ENCODE measurements around the gene SPINK2.

SPINK2 gene

DNA sequence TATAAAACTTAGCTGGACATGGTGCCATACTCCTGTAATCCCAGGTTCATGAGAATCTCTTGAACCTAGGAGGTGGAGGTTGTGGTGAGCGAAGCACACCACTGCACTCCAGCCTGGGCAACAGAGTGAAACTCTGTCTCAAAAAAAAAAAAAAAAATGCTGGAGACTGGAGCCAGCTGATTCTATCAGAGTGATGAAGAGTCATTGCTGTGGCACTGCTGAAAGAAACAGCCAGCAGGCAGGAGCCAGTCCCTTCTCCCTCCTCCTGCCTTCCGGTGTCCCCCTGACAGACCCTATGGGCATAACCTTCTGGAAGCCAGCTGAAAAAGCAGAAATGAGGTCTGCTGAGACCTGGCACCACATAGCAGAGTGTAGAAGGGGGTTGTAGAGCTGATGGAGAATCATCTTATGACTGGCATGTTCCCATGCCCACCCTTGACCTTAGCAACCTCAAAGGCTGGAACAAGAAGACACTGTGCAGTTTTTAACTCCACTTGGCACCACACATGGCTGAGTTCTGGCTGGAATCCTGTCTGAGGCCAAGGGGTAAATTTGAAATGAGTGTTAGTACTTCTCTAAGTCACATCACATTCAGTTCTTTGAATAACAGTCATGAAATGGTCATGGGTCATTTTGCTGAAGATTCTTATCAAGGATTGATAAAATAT lies 2.6 kb upstream of the SPINK2 start:
- Mint-ChIP-seq H3K9me3 (no peaks in the 10 kb centered on the region), H3K4me3 (no peak overlapping the region), H3K27ac (no peak overlapping the region), H3K4me1 (peaks cover 33% of the 10 kb centered on the region), H3K36me3 (ENCODE audit: low read depth) (no peaks in the 10 kb centered on the region), H3K27me3 (peaks cover 12% of the 10 kb centered on the region)
- ATAC-seq (no peak), DNase-seq (no peak)

DNA sequence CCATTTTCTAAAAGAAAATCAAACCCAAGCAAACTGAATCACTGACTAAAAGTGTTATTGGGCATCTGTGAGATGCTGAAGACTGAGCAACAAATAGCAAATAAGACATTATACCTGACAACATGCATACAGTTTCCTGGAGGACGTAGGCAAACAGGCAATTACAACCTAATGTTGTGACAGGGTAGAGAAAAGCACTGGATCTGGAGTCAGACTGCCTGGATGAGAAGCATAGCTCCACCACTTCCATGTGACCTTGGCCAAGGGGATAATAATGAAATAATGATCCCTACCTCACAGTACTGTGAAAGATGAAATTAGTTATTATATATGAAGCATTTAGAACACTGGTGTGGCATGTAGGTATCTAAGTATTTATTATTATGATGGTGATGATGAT lies 2.7 kb downstream of the SPINK2 start:
- no peak overlapping the region for H3K4me3 Mint-ChIP-seq
- ATAC-seq (no peak), DNase-seq (no peak)
- no peaks in the 10 kb centered on the region for H3K9me3 Mint-ChIP-seq
- H3K36me3 Mint-ChIP-seq (ENCODE audit: low read depth) = no peaks in the 10 kb centered on the region
- H3K4me1 Mint-ChIP-seq = peaks cover 44% of the 10 kb centered on the region
- H3K27me3 Mint-ChIP-seq = peaks cover 12% of the 10 kb centered on the region
- H3K27ac Mint-ChIP-seq = peak overlapping the region; percentile 33

DNA sequence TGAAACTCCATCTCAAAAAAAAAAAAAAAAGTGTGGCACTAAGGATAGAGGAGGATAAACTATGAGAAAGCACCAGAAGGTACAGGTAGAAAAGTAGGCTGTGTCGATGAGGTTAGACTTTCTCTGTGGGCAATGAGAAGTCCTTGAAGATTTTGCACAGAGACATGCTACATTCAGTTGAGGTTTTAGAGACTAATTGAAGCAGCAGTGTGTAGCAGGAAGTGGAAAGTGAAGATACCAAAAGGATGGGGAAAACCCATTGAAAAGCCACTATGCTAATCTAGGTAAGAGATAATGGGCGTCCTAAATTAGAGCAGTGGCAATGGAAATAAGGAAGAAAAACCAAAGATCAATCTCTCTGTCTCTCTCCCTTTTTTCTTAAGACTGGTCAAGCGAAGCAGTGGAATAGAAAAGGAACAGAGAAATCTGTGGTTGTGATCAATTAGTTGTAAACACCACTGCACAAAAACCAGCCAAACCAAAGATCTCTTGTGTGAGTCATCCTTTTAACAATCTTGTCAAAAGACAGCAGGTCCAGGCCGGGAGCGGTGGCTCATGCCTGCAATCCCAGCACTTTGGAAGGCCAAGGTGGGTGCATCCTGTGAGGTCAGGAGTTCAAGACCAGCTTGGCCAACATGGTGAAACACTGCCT lies 3.5 kb downstream of the SPINK2 start:
- DNase-seq = peak; percentile 54
- Mint-ChIP-seq H3K36me3 (ENCODE audit: low read depth) (no peaks in the 10 kb centered on the region), H3K27ac (peak overlapping the region; percentile 72), H3K4me3 (peak overlapping the region; percentile 12), H3K27me3 (peaks cover 12% of the 10 kb centered on the region), H3K9me3 (no peaks in the 10 kb centered on the region), H3K4me1 (peaks cover 44% of the 10 kb centered on the region)
- peak; percentile 92 for ATAC-seq

DNA sequence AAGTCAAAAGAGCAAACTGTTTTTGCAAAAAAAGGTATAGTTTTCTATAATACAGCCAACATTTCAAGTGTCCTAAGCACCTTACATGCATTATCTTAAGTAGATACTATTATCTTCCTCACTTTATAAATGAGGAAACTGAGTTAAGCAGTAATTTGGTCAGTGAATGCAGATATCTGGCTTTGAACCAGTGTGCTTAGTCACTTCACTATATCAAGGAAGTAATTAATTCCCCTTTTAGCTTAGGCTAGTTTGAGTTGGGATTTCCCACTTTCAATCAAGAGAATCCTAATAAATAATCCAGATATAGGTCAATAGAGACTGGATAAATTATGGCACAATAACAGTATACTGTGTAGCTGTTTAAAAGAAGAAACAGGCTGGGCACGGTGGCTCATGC lies 14.8 kb downstream of the SPINK2 start:
- no peak overlapping the region for H3K4me3 Mint-ChIP-seq
- DNase-seq (no peak), ATAC-seq (no peak)
- no peaks in the 10 kb centered on the region for H3K9me3 Mint-ChIP-seq
- H3K27me3 Mint-ChIP-seq = no peaks in the 10 kb centered on the region
- H3K4me1 Mint-ChIP-seq = peaks cover 29% of the 10 kb centered on the region
- H3K36me3 Mint-ChIP-seq (ENCODE audit: low read depth) = no peaks in the 10 kb centered on the region
- H3K27ac Mint-ChIP-seq = no peak overlapping the region

DNA sequence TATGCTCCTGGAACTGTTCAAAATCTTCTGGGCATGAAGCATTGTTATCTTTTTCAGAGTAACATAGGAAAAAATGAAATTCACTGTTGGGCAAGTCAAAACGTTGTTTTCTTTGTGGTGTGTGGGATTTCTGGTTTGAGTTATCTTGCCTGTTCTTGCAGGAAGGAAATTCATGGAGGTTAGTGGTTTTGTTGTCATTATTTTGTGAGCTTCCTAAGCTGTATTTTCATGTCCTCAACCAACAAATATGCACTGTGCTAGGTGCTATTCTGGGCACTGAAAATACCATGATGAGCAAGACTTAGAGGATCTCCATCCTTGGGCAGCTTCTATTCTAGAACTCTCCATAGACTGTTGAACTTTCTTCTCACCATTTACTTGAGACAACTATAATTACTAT lies 16.9 kb downstream of the SPINK2 start:
- ATAC-seq (peak; percentile 41), DNase-seq (no peak)
- no peaks in the 10 kb centered on the region for H3K27me3 Mint-ChIP-seq
- no peaks in the 10 kb centered on the region for H3K36me3 Mint-ChIP-seq (ENCODE audit: low read depth)
- no peaks in the 10 kb centered on the region for H3K9me3 Mint-ChIP-seq
- peaks cover 36% of the 10 kb centered on the region for H3K4me1 Mint-ChIP-seq
- H3K4me3 Mint-ChIP-seq = no peak overlapping the region
- H3K27ac Mint-ChIP-seq = peak overlapping the region; percentile 63

DNA sequence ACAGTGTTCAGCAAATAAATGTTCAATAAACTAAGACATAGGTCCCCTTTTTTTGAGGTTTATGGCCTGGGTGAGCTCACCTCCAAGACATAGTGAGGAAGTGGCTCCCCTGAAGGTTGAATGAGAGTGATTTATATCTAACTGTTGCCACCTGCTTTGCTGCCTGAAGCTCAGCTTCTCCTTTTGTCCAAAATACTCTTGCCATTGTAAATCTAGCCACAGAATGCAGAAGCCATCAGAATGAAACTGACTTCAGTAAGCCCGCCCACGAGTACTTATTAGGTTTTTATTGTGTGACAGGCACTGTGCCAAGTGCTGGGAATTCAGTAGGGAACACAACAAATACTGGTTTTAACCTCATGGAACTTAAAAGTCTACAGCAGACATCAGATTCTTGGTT lies 18.0 kb downstream of the SPINK2 start:
- Mint-ChIP-seq H3K27ac (peak overlapping the region; percentile 7), H3K4me1 (peaks cover 40% of the 10 kb centered on the region), H3K4me3 (no peak overlapping the region), H3K36me3 (ENCODE audit: low read depth) (no peaks in the 10 kb centered on the region), H3K27me3 (no peaks in the 10 kb centered on the region), H3K9me3 (no peaks in the 10 kb centered on the region)
- DNase-seq (no peak), ATAC-seq (no peak)

DNA sequence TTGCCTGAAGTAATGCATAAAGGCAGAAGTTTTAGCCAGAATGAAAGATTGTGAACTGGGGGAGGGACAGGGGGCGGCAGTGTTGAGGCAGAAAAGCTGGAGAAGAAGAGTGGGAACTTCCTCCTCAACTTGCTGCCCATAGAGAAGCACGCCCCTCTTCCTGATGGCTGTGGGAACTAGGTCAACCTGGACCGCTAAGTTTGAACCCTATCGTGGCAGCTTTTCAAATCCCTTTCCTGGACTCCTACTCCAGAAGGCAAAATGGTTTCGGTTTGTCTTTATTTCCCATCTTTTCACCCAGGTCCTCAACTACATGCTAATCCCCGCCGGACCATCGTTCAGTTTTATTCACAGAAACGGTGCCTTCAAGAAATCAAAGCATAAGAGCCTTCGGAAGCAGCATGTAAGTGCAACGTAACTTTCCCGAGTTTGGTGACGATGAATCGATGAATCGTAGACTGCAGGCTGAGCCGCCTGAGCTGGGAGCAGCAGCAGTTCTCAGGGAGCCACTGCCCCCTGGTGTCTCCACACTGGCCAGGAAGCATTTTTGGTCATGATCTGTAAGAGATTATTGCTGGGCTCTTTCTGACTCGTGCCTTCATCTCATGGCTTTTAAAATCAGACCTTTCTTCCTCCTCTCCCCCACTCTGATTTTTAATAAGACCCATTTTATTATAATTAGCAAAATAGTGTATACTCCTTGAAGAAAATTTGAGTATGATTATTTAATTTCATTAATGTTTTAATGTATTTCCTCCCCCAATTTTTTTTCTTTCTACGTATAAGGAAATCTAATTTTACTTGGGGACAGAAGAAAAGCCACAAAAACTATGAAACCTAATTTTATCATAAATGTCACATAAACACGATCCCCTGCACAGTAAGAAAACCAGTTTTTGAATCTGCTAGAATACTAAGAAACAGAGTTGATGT lies 21.4 kb downstream of the SPINK2 start:
- no peaks in the 10 kb centered on the region for H3K9me3 Mint-ChIP-seq
- peak; percentile 84 for DNase-seq
- H3K4me3 Mint-ChIP-seq = peak overlapping the region; percentile 92
- H3K4me1 Mint-ChIP-seq = peaks cover 30% of the 10 kb centered on the region
- H3K27ac Mint-ChIP-seq = peak overlapping the region; percentile 82
- H3K36me3 Mint-ChIP-seq (ENCODE audit: low read depth) = no peaks in the 10 kb centered on the region
- no peaks in the 10 kb centered on the region for H3K27me3 Mint-ChIP-seq
- ATAC-seq = peak; percentile 96

DNA sequence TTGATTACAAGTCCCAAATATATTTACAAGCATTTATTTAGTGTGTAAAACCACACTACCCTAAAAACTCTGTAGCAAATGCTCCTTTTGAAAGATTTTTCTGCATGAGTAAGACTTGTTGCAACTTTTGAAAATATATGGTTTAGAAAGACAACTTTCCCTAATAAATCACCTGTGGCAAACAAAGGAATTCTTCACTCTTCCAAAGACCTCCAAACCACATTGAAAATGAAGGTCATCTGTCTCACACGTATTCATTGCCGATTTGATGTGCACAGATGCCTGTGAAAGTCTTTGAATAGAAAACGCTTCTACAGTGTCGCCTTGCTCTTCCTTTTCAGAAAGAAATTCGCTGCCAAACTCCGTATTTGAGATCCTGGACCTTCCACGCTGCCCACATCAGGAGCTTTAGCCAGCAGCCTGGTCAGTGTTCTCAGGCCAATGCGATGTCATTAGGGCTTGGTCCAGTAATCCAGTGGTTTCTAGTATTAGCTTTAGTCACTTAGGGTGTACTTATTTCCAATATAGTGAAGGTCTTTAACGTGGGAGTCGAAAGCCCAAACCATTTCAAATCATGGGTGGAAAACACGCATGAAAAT lies 22.2 kb downstream of the SPINK2 start:
- H3K4me3 Mint-ChIP-seq = peak overlapping the region; percentile 92
- H3K4me1 Mint-ChIP-seq = peaks cover 24% of the 10 kb centered on the region
- H3K9me3 Mint-ChIP-seq = no peaks in the 10 kb centered on the region
- no peaks in the 10 kb centered on the region for H3K27me3 Mint-ChIP-seq
- H3K27ac Mint-ChIP-seq = peak overlapping the region; percentile 82
- ATAC-seq (no peak), DNase-seq (no peak)
- no peaks in the 10 kb centered on the region for H3K36me3 Mint-ChIP-seq (ENCODE audit: low read depth)

DNA sequence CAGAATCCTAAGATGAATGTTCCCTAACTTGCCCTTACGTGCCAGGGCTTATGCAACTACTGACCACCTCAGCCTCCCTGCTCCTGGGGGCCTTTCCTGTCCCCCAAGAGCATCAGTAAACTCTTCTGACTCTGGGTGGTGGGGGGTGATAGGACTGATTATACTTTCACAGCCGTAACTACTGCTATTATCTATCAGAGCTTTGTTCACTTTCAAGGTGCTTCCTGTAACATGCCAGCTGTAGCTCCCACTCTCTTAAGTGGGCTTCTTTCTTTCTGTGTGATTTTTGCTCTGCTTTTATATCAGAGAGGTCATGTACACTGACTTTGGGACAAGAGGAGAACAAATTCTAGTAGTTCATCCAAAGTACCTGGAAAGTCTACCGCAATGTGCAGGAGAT lies 25.3 kb downstream of the SPINK2 start:
- H3K4me1 Mint-ChIP-seq = peaks cover 10% of the 10 kb centered on the region
- H3K4me3 Mint-ChIP-seq = no peak overlapping the region
- H3K27me3 Mint-ChIP-seq = no peaks in the 10 kb centered on the region
- no peak for ATAC-seq
- no peak overlapping the region for H3K27ac Mint-ChIP-seq
- no peaks in the 10 kb centered on the region for H3K9me3 Mint-ChIP-seq
- no peaks in the 10 kb centered on the region for H3K36me3 Mint-ChIP-seq (ENCODE audit: low read depth)
- DNase-seq = no peak

DNA sequence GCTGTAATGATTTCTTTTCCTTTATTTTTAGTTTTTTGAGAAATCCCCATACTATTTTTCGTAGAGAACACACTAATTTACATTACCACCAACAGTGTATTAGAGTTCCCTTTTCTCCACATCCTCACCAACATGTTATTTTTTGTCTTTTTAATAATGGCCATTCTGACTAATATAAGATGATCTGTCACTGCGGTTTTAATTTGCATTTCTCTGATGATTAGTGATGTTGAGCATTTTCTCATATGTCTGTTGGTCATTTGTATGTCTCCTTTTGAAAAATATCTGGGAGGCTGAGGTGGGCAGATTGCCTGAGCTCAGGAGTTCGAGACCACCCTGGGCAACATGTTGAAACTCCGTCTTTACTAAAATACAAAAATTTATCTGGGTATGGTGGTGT lies 30.2 kb downstream of the SPINK2 start:
- Mint-ChIP-seq H3K27ac (no peak overlapping the region), H3K9me3 (no peaks in the 10 kb centered on the region), H3K36me3 (ENCODE audit: low read depth) (no peaks in the 10 kb centered on the region), H3K4me1 (no peaks in the 10 kb centered on the region), H3K27me3 (no peaks in the 10 kb centered on the region), H3K4me3 (no peak overlapping the region)
- DNase-seq (no peak), ATAC-seq (no peak)

DNA sequence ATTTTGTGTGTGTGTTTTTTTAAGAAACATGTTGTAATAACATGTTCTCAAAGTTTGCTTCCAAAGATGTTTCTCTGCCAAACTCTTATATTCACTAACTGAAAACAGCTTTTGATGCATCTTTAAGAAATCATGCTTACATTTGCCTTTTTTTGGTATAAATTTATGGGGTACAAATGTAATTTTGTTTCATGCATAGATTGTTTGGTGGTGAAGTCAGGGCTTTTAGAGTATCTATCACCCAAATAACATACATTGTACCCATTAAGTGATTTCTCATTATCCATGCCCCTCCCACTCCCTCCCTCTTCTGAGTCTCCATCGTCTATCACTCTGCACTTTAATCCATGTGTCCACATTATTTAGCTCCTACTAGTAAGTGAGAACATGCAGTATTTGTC lies 30.8 kb downstream of the SPINK2 start:
- Mint-ChIP-seq H3K36me3 (ENCODE audit: low read depth) (no peaks in the 10 kb centered on the region), H3K27ac (no peak overlapping the region), H3K4me1 (no peaks in the 10 kb centered on the region), H3K9me3 (no peaks in the 10 kb centered on the region), H3K27me3 (no peaks in the 10 kb centered on the region), H3K4me3 (no peak overlapping the region)
- ATAC-seq (no peak), DNase-seq (no peak)

DNA sequence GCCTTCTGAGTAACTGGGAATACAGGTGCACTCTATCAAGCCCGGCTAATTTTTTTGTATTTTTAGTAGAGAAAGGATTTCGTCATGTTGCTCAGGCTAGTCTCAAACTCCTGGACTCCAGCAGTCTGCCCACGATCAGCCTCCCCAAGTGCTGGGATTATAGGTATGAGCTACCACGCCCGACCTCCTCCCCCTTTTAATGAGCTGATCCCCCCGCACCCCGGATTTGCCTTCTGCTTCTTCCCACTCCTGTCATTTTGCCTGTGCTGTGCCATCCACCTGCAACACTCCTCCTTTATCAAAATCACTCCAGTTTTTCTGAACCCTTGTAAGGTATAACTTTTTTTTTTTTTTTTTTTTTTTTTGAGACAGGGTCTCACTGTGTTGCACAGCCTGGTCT lies 33.4 kb downstream of the SPINK2 start:
- H3K27ac Mint-ChIP-seq = no peak overlapping the region
- H3K4me3 Mint-ChIP-seq = no peak overlapping the region
- no peaks in the 10 kb centered on the region for H3K4me1 Mint-ChIP-seq
- H3K9me3 Mint-ChIP-seq = no peaks in the 10 kb centered on the region
- DNase-seq (no peak), ATAC-seq (no peak)
- no peaks in the 10 kb centered on the region for H3K36me3 Mint-ChIP-seq (ENCODE audit: low read depth)
- H3K27me3 Mint-ChIP-seq = no peaks in the 10 kb centered on the region

DNA sequence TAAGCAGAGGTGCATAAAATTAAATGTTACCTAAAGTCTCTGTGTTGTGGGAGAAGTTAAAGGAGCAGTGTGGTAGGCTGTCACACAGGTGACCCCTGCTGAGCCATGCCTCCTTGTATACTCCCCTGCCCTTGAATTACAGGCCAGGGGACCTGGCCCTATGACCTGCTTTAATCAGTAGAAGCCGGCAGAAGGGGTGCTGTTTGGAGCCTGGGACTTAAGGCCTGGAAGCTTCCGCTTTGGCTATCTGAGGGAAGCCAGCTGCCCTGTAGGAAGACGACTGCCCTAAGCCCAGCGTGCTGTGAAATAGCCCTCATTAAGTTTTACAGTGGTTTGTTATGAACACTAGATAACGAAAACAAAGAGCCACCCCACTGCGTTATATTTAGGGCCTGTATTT lies 34.1 kb downstream of the SPINK2 start:
- Mint-ChIP-seq H3K4me1 (no peaks in the 10 kb centered on the region), H3K4me3 (no peak overlapping the region)
- ATAC-seq = no peak

DNA sequence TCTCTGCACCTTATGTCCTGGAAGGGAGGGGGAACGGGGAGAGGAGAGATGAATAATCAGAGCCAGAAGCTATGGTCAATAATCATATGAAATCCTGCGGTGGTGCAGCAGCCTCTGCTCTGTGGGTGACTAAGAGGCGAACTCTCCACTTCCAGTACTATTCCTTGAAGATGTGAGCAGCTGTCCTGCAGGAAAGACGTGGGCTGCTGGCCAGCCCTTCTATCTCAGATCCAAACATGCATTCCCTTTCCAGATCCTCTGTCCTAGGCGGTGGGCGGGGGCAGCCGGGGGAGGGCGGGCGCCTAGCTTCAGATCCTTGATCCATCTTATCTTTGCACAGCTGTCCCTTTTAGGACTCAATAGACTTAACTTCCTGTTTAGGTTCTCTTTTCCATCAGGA lies 34.5 kb downstream of the SPINK2 start:
- H3K36me3 Mint-ChIP-seq (ENCODE audit: low read depth) = no peaks in the 10 kb centered on the region
- no peaks in the 10 kb centered on the region for H3K9me3 Mint-ChIP-seq
- DNase-seq = no peak
- no peak for ATAC-seq
- H3K4me1 Mint-ChIP-seq = no peaks in the 10 kb centered on the region
- no peak overlapping the region for H3K4me3 Mint-ChIP-seq
- H3K27ac Mint-ChIP-seq = no peak overlapping the region
- H3K27me3 Mint-ChIP-seq = no peaks in the 10 kb centered on the region

More for the DNA sequence above, 34.1 kb downstream of the SPINK2 start:
- no peaks in the 10 kb centered on the region for H3K36me3 Mint-ChIP-seq (ENCODE audit: low read depth)
- no peak for DNase-seq
- no peaks in the 10 kb centered on the region for H3K27me3 Mint-ChIP-seq
- H3K9me3 Mint-ChIP-seq = no peaks in the 10 kb centered on the region
- no peak overlapping the region for H3K27ac Mint-ChIP-seq
